ENCODE data around the gene CIROP. TPM values are rescaled to one million over a fixed set of nuclear protein-coding genes. Genes with fewer than 3 reads are reported as not detected.
A peak's percentile ranks its signal among the peaks of the same experiment; 100 is the strongest.

CIROP gene
- total RNA-seq, 1 experiment from 2014 or later: not detected

DNA sequence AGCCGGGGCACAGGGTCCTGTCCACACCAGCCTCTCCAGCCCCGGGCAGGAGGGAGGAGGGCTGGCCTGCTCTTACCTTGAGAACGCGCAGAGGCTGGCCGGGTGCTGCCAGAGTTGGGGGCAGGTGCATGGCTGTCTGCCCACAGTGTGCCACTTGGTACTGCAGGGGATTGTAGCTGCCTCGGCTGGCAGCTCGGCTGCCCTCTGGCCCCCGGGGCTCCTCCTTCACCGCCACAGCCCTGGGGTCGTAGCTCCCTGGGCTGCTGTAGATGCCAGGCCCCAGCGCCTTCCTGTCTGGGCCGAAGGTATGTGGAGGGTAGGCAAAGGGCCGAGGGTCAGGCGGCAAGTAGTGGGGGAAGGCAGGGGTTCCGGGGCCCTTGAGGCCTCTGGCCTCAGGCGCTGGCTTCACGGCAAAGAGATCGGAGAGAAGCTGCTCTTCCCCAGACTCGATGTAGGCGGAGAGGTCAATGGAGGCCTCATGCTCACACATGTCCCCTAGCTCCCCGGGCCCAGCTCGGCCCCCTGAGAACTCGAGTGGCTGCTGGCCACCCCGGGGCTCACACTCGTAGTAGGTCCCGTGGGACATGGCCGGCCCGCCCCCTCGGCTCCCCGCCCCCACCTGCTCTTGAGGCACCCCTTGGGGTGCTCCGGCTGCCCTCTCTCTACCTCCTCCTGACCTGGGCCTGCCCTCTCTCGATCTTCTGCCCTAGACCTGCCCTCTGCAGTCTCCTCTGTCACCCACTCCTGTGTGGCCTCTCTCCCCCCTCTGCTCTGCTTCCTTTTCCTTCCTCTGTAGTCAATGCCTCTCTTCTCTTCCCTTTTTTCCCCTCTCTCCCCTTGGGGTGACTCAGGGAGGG, 13.9 kb upstream of the CIROP start, which contains the start of gene CEBPE:
Gene CEBPE (minus strand): TSS at position 750 of the 857 bp plus-strand sequence. CDS start 164 bp downstream, at position 586.
- H3K4ac ChIP-seq (ENCODE audit: low read depth, low read length): no peak within 1 kb of the TSS
- no peaks in the 10 kb centered on the region for H3K27me3 ChIP-seq (ENCODE audit: insufficient read depth, low read length)
- H2BK5ac ChIP-seq (ENCODE audit: insufficient read length, low read length): no peak within 1 kb of the TSS
- no peaks in the 10 kb centered on the region; a peak in 1 of 7 replicates for H3K36me3 Mint-ChIP-seq (ENCODE audit: insufficient read depth in 1 of 3, low read depth in 3 of 3)
- H3K27me3 Mint-ChIP-seq (ENCODE audit: low read depth): peaks cover 28% of the 10 kb centered on the region
- H3K4me2 ChIP-seq (ENCODE audit: insufficient read depth, insufficient read length, low read length): no peak within 1 kb of the TSS
- H4K5ac ChIP-seq (ENCODE audit: insufficient read length, low read depth, low read length): no peak within 1 kb of the TSS
- no peak for DNase-seq
- peak within 1 kb of the TSS in 1 of 3 experiments; percentile 28; a peak in 1 of 7 replicates for H3K27ac Mint-ChIP-seq
- H3K9me3 Mint-ChIP-seq: no peaks in the 10 kb centered on the region
- H3K4me3 Mint-ChIP-seq: peak within 1 kb of the TSS in 1 of 2 experiments; percentile 56; a peak in 2 of 5 replicates
- no peak within 1 kb of the TSS for H3K18ac ChIP-seq (ENCODE audit: insufficient read length, low read depth, low read length)
- peaks cover 51 to 57% of the 10 kb centered on the region in 2 experiments for H3K4me1 Mint-ChIP-seq
- no peak within 1 kb of the TSS for H3K27ac ChIP-seq (ENCODE audit: insufficient read length, low read depth, low read length)
- H3K23me2 ChIP-seq (ENCODE audit: insufficient read length, low read depth, low read length, poor library complexity, severe bottlenecking): no peaks in the 10 kb centered on the region
- H3K79me2 ChIP-seq (ENCODE audit: insufficient read depth, low read length): no peaks in the 10 kb centered on the region
- no peak within 1 kb of the TSS; the same call in 1 of the 2 replicates for H3K14ac ChIP-seq (ENCODE audit: insufficient read depth, low read length)
- H3K23ac ChIP-seq (ENCODE audit: insufficient read length, low read depth, low read length): no peak within 1 kb of the TSS
- H2BK20ac ChIP-seq (ENCODE audit: low read depth, low read length, poor library complexity, severe bottlenecking): no peak within 1 kb of the TSS
- H3K56ac ChIP-seq (ENCODE audit: insufficient read length, low read depth, low read length): no peak within 1 kb of the TSS
- WGBS (ENCODE audit: extremely low coverage, insufficient read length, low lambda C conversion rate): no CpG with 5 or more reads among the region's 32 CpGs
- H3K9ac ChIP-seq (ENCODE audit: extremely low read depth, insufficient read length, low read length): no peak within 1 kb of the TSS
- H4K20me1 ChIP-seq (ENCODE audit: control insufficient read depth, insufficient read depth, insufficient read length): no peaks in the 10 kb centered on the region
- H2AK5ac ChIP-seq (ENCODE audit: insufficient read length, low read length): no peak within 1 kb of the TSS
- no peak within 1 kb of the TSS for H3T11ph ChIP-seq (ENCODE audit: low read length)
- no peaks in the 10 kb centered on the region for H3K9me3 ChIP-seq (ENCODE audit: control insufficient read depth, low read depth, low read length)
- H2BK15ac ChIP-seq (ENCODE audit: low read depth, low read length): no peak within 1 kb of the TSS
- peaks cover 13% of the 10 kb centered on the region for H3K4me1 ChIP-seq (ENCODE audit: insufficient read depth, low read length)
- TF ChIP-seq, protein P1, sequence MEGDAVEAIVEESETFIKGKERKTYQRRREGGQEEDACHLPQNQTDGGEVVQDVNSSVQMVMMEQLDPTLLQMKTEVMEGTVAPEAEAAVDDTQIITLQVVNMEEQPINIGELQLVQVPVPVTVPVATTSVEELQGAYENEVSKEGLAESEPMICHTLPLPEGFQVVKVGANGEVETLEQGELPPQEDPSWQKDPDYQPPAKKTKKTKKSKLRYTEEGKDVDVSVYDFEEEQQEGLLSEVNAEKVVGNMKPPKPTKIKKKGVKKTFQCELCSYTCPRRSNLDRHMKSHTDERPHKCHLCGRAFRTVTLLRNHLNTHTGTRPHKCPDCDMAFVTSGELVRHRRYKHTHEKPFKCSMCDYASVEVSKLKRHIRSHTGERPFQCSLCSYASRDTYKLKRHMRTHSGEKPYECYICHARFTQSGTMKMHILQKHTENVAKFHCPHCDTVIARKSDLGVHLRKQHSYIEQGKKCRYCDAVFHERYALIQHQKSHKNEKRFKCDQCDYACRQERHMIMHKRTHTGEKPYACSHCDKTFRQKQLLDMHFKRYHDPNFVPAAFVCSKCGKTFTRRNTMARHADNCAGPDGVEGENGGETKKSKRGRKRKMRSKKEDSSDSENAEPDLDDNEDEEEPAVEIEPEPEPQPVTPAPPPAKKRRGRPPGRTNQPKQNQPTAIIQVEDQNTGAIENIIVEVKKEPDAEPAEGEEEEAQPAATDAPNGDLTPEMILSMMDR (conservative IDR thresholded peaks at IDR 0.05): no peak
- H3K79me1 ChIP-seq (ENCODE audit: insufficient read depth, low read depth, low read length, poor library complexity, severe bottlenecking): no peaks in the 10 kb centered on the region
- no peak within 1 kb of the TSS for H2AFZ ChIP-seq (ENCODE audit: low read length)
- H4K91ac ChIP-seq (ENCODE audit: insufficient read length, low read depth, low read length): no peak within 1 kb of the TSS
- H2BK12ac ChIP-seq (ENCODE audit: insufficient read length, low read depth, low read length): no peak within 1 kb of the TSS
- H2BK120ac ChIP-seq (ENCODE audit: low read depth, low read length, poor library complexity, severe bottlenecking): no peak within 1 kb of the TSS
- no peak within 1 kb of the TSS for H4K8ac ChIP-seq (replicated peaks; ENCODE audit: insufficient read length, low read depth, low read length)

All from H9 (cell line).